Endothelial cell (in vitro differentiated cells): ENCODE data around the gene IGDCC3. TPM values are rescaled to one million over a fixed set of nuclear protein-coding genes. Genes with fewer than 3 reads are reported as not detected.
"Not testable (repeated sequence)": the region's sequence is repeated elsewhere in the genome, so short reads cannot be mapped to it uniquely, and the experiment has no call there.

Experiments used
- DNase-seq: peaks from one replicate; pipeline ENCODE4 v3.0.0; 2021; ENCODE audit warnings: low spot score
- H3K27ac Mint-ChIP-seq: one replicate; pipeline ENCODE4 v1.8.0; 2021; ENCODE audit warnings: mixed read lengths, inconsistent platforms; ENCODE audit not compliant: unreplicated experiment
- H3K27me3 Mint-ChIP-seq: one replicate; pipeline ENCODE4 v1.8.0; 2021; ENCODE audit warnings: mild to moderate bottlenecking, moderate library complexity, mixed read lengths, inconsistent platforms; ENCODE audit not compliant: unreplicated experiment
- H3K36me3 Mint-ChIP-seq: one replicate; pipeline ENCODE4 v1.8.0; 2021; ENCODE audit warnings: mild to moderate bottlenecking, low read depth, mixed read lengths, inconsistent platforms; ENCODE audit not compliant: unreplicated experiment
- H3K4me1 Mint-ChIP-seq: one replicate; pipeline ENCODE4 v1.8.0; 2021; ENCODE audit warnings: mild to moderate bottlenecking, mixed read lengths, inconsistent platforms; ENCODE audit not compliant: unreplicated experiment
- H3K4me3 Mint-ChIP-seq: one replicate; pipeline ENCODE4 v1.8.0; 2021; ENCODE audit warnings: mild to moderate bottlenecking, mixed read lengths, inconsistent platforms; ENCODE audit not compliant: unreplicated experiment
- H3K9me3 Mint-ChIP-seq: one replicate; pipeline ENCODE4 v1.8.0; 2021; ENCODE audit warnings: mixed read lengths, inconsistent platforms; ENCODE audit not compliant: unreplicated experiment
- total RNA-seq: library from RNA; stranded (reverse); fragmentation: NEBNext Ultra II Directional; extraction: Animal tissue kit (Norgen Biotek cat#: 25700); gene quantifications from one replicate; pipeline ENCODE4 v1.2.1, GENCODE V29; 2021; ENCODE audit not compliant: unreplicated experiment
- TF ChIP-seq, protein P1 (sequence below): fragments of 200-600 bp; sonication (generic); IDR thresholded peaks from one replicate; pipeline ENCODE4 v1.5.0; 2021; ENCODE audit warnings: antibody characterized with exemption; ENCODE audit not compliant: unreplicated experiment

IGDCC3 gene
- total RNA-seq, 1 donor from 2014 or later = 538 TPM

- H3K27ac Mint-ChIP-seq = peak overlapping the region; percentile 36
- TF ChIP-seq, protein P1, sequence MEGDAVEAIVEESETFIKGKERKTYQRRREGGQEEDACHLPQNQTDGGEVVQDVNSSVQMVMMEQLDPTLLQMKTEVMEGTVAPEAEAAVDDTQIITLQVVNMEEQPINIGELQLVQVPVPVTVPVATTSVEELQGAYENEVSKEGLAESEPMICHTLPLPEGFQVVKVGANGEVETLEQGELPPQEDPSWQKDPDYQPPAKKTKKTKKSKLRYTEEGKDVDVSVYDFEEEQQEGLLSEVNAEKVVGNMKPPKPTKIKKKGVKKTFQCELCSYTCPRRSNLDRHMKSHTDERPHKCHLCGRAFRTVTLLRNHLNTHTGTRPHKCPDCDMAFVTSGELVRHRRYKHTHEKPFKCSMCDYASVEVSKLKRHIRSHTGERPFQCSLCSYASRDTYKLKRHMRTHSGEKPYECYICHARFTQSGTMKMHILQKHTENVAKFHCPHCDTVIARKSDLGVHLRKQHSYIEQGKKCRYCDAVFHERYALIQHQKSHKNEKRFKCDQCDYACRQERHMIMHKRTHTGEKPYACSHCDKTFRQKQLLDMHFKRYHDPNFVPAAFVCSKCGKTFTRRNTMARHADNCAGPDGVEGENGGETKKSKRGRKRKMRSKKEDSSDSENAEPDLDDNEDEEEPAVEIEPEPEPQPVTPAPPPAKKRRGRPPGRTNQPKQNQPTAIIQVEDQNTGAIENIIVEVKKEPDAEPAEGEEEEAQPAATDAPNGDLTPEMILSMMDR = no peak
- DNase-seq = no peak
- peaks cover 16% of the 10 kb centered on the region for H3K27me3 Mint-ChIP-seq
- no peak overlapping the region for H3K4me3 Mint-ChIP-seq
- no peaks in the 10 kb centered on the region for H3K9me3 Mint-ChIP-seq
- peaks cover 47% of the 10 kb centered on the region for H3K36me3 Mint-ChIP-seq
- H3K4me1 Mint-ChIP-seq = peaks cover 22% of the 10 kb centered on the region
Observed at GRCh38 chr15:65349338-65349737, 28.5 kb downstream of the IGDCC3 start.

DNA sequence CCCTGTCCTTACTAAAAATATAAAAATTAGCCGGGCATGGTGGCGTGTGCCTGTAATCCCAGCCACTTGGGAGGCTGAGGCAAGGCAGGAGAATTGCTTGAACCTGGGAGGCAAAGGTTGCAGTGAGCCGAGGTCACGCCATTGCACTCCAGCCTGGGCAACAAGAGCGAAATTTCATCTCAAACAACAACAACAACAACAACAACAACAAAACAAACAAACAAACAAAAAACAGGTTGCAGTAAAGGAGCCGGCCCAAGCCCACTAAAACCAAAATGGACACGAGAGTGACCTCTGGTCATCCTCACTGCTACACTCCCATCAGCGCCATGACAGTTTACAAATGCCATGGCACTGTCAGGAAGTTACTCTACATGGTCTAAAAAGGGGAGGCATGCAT is 30.0 kb downstream of the IGDCC3 start:
- H3K27ac Mint-ChIP-seq, H3K9me3 Mint-ChIP-seq, DNase-seq, H3K4me3 Mint-ChIP-seq: not testable (repeated sequence)
- Mint-ChIP-seq H3K36me3 (peaks cover 44% of the 10 kb centered on the region), H3K4me1 (peaks cover 27% of the 10 kb centered on the region), H3K27me3 (peaks cover 11% of the 10 kb centered on the region)

DNA sequence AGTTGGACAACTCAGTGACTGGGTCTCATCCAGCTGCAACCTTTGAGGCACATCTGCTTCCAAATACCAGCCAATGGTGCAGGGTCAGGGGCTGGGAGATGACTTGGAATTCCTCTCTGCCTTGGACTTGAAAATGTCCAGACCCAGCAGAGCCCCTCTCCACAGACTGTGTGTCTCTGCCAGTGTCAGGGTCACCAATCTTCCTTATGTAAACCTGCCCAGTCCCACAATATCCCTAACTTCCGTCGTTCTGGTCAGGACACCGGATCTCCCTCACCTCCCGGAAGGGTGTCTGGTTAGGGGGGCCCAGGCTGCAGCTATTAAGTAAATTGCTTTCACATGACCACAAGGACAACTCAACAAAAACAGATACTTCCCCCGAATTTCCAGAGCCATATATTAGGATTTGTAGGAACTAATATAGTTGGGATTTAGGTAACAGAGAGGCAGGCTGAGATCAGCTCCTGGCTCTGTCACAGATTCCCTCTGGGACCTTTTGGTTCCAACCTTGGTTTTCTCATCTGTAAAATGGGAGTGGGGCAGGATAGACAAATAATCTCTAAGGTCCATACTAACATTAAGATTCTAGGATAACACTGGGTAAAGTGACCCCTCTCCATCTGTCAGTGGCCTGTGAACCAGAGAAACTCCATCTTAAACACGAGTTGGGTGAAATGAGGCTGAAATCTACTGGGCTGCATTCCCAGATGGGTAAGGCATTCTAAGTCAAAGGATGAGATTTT is 30.8 kb downstream of the IGDCC3 start:
- peaks cover 32% of the 10 kb centered on the region for H3K4me1 Mint-ChIP-seq
- no peaks in the 10 kb centered on the region for H3K9me3 Mint-ChIP-seq
- peak overlapping the region; percentile 59 for H3K4me3 Mint-ChIP-seq
- TF ChIP-seq, protein P1 = no peak
- no peak for DNase-seq
- peaks cover 16% of the 10 kb centered on the region for H3K27me3 Mint-ChIP-seq
- H3K27ac Mint-ChIP-seq = peak overlapping the region; percentile 18
- H3K36me3 Mint-ChIP-seq = peaks cover 44% of the 10 kb centered on the region

GRCh38 chr15:65344914-65345275 is 32.9 kb downstream of the IGDCC3 start:
- Mint-ChIP-seq H3K4me3 (no peak overlapping the region), H3K27ac (no peak overlapping the region), H3K4me1 (peaks cover 43% of the 10 kb centered on the region), H3K36me3 (peaks cover 43% of the 10 kb centered on the region), H3K27me3 (peaks cover 16% of the 10 kb centered on the region), H3K9me3 (no peaks in the 10 kb centered on the region)
- TF ChIP-seq, protein P1 = no peak
- no peak for DNase-seq

DNA sequence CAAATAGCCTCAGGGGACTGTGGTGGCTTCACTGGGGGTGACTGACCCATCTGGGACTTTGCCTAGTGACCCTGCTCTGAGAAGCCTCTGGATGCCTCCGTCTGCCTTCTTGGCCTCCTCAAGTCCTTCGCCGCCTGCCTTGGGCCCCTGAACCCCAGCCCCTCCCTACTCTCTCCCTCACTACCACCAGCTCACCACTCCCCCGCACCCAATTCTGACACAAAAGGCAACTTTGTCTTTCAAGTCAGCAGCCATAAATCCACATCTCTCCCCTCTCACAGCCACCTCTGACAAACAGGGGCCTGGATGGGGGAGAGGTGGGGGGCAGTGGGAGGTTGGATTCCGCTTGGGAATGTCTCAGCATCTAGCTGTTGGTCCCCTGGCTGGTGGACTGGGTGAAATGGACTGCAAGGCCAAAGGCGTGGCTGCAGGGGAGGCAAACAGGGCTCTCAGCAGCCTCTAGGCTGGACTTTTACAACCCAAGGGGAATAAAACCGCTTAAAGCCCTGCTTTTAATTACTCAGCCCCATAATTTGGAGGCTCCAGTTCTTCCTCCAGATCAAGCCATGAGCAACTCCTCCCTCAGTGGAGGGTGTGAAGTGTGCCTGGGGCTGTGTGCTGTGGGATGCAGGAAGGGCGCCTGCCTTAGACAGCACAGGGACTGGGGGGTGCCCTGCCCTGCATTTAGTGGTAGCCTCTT is 33.4 kb downstream of the IGDCC3 start:
- Mint-ChIP-seq H3K36me3 (peaks cover 41% of the 10 kb centered on the region), H3K4me3 (no peak overlapping the region), H3K9me3 (no peaks in the 10 kb centered on the region), H3K27me3 (peaks cover 16% of the 10 kb centered on the region), H3K27ac (no peak overlapping the region), H3K4me1 (peaks cover 49% of the 10 kb centered on the region)
- no peak for DNase-seq
- TF ChIP-seq, protein P1 = no peak
